OCI-LY1 (cell line): ENCODE data around the gene ING4.

Experiments
- H2AFZ ChIP-seq: fragments of 200-600 bp; sonication (generic), shearing (Covaris generic); 2 replicates; pipeline ENCODE4 v1.6.0; 2014; ENCODE audit warnings: antibody characterized with exemption, mild to moderate bottlenecking, low read length
- H3F3A ChIP-seq: fragments of 200-600 bp; sonication (generic), shearing (Covaris generic); 2 replicates; pipeline ENCODE4 v1.6.0; 2014; ENCODE audit warnings: mild to moderate bottlenecking, antibody characterized with exemption, low read length, moderate library complexity; ENCODE audit not compliant: insufficient read depth
- H3K27ac ChIP-seq: fragments of 200-600 bp; sonication (generic); 2 replicates; pipeline ENCODE4 v1.5.1; 2014; ENCODE audit warnings: low read length, mixed run types, mild to moderate bottlenecking, low read depth; ENCODE audit not compliant: poor library complexity, severe bottlenecking
- H3K27me3 ChIP-seq: fragments of 200-600 bp; sonication (generic); 2 replicates; pipeline ENCODE4 v1.6.0; 2014; ENCODE audit warnings: antibody characterized with exemption, mild to moderate bottlenecking, low read length, moderate library complexity; ENCODE audit not compliant: insufficient read depth
- H3K36me3 ChIP-seq: fragments of 200-600 bp; sonication (generic); 2 replicates; pipeline ENCODE4 v1.6.1; 2014; ENCODE audit warnings: mild to moderate bottlenecking, antibody characterized with exemption, low read length, moderate library complexity, mixed read lengths; ENCODE audit not compliant: insufficient read depth
- H3K4me1 ChIP-seq: fragments of 200-600 bp; sonication (generic); 2 replicates; pipeline ENCODE4 v1.5.1; 2014; ENCODE audit warnings: mild to moderate bottlenecking, low read length, moderate library complexity; ENCODE audit not compliant: insufficient read depth, severe bottlenecking
- H3K4me2 ChIP-seq: fragments of 200-600 bp; sonication (generic), shearing (Covaris generic); 2 replicates; pipeline ENCODE4 v1.6.1; 2014; ENCODE audit warnings: low read length
- H3K4me3 ChIP-seq: fragments of 200-600 bp; sonication (generic); 2 replicates; pipeline ENCODE4 v1.5.1; 2014; ENCODE audit warnings: low read length, low read depth, mild to moderate bottlenecking, mixed read lengths; ENCODE audit not compliant: poor library complexity, severe bottlenecking
- H3K79me2 ChIP-seq: fragments of 200-600 bp; shearing (Covaris generic); 2 replicates; pipeline ENCODE4 v1.6.1; 2016; ENCODE audit warnings: mixed run types, low read length, mixed read lengths; ENCODE audit not compliant: insufficient read depth
- H3K9ac ChIP-seq: fragments of 200-600 bp; sonication (generic), shearing (Covaris generic); 2 replicates; pipeline ENCODE4 v1.6.1; 2014; ENCODE audit warnings: mild to moderate bottlenecking, low read length, mixed read lengths
- H3K9me2 ChIP-seq: fragments of 200-600 bp; sonication (generic), shearing (Covaris generic); 2 replicates; pipeline ENCODE4 v1.6.1; 2014; ENCODE audit warnings: low read depth, mild to moderate bottlenecking, low read length, mixed read lengths
- H3K9me3 ChIP-seq: fragments of 200-600 bp; shearing (Covaris generic); 2 replicates; pipeline ENCODE4 v1.6.1; 2014; ENCODE audit warnings: low read length, mixed read lengths
- H4K20me1 ChIP-seq: fragments of 200-600 bp; sonication (generic), shearing (Covaris generic); 2 replicates; pipeline ENCODE4 v1.6.0; 2016; ENCODE audit warnings: mild to moderate bottlenecking, low read length; ENCODE audit not compliant: insufficient read depth
- EZH2 ChIP-seq: fragments of 200-600 bp; sonication (generic), shearing (Covaris generic); IDR thresholded peaks from 2 replicates; pipeline ENCODE4 v1.8.0; 2017; ENCODE audit warnings: borderline replicate concordance, mixed run types, mild to moderate bottlenecking, antibody characterized with exemption, low read length, moderate library complexity, mixed read lengths
- TF ChIP-seq, protein P1 (sequence below): fragments of 200-600 bp; sonication (generic), shearing (Covaris generic); IDR thresholded peaks from 2 replicates; pipeline ENCODE4 v1.5.1; 2017; ENCODE audit warnings: mild to moderate bottlenecking, antibody characterized with exemption, low read length, moderate library complexity, mixed read lengths

The ING4 gene

GRCh38 chr12:6647083-6647604 is 15.8 kb downstream of the ING4 start, which contains the start of gene ACRBP:
Gene ACRBP, minus strand, starts transcription at chr12:6647432. Its CDS starts 66 bp downstream, at chr12:6647366.
- no peak within 1 kb of the TSS for H2AFZ ChIP-seq
- peak within 1 kb of the TSS; percentile 82 for H3K4me2 ChIP-seq
- no peak for TF ChIP-seq EZH2
- TF ChIP-seq, protein P1, sequence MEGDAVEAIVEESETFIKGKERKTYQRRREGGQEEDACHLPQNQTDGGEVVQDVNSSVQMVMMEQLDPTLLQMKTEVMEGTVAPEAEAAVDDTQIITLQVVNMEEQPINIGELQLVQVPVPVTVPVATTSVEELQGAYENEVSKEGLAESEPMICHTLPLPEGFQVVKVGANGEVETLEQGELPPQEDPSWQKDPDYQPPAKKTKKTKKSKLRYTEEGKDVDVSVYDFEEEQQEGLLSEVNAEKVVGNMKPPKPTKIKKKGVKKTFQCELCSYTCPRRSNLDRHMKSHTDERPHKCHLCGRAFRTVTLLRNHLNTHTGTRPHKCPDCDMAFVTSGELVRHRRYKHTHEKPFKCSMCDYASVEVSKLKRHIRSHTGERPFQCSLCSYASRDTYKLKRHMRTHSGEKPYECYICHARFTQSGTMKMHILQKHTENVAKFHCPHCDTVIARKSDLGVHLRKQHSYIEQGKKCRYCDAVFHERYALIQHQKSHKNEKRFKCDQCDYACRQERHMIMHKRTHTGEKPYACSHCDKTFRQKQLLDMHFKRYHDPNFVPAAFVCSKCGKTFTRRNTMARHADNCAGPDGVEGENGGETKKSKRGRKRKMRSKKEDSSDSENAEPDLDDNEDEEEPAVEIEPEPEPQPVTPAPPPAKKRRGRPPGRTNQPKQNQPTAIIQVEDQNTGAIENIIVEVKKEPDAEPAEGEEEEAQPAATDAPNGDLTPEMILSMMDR = no peak
- H3K27ac ChIP-seq = no peak within 1 kb of the TSS
- H3K79me2 ChIP-seq = no peaks in the 10 kb centered on the region
- peaks cover 52% of the 10 kb centered on the region for H3K36me3 ChIP-seq
- no peaks in the 10 kb centered on the region for H3F3A ChIP-seq
- H4K20me1 ChIP-seq = no peaks in the 10 kb centered on the region
- peak within 1 kb of the TSS; percentile 72 for H3K4me3 ChIP-seq
- no peaks in the 10 kb centered on the region for H3K9me2 ChIP-seq
- H3K9me3 ChIP-seq = peaks cover 33% of the 10 kb centered on the region
- H3K27me3 ChIP-seq = no peaks in the 10 kb centered on the region
- H3K4me1 ChIP-seq = peaks cover 13% of the 10 kb centered on the region
- peak within 1 kb of the TSS; percentile 77 for H3K9ac ChIP-seq

DNA sequence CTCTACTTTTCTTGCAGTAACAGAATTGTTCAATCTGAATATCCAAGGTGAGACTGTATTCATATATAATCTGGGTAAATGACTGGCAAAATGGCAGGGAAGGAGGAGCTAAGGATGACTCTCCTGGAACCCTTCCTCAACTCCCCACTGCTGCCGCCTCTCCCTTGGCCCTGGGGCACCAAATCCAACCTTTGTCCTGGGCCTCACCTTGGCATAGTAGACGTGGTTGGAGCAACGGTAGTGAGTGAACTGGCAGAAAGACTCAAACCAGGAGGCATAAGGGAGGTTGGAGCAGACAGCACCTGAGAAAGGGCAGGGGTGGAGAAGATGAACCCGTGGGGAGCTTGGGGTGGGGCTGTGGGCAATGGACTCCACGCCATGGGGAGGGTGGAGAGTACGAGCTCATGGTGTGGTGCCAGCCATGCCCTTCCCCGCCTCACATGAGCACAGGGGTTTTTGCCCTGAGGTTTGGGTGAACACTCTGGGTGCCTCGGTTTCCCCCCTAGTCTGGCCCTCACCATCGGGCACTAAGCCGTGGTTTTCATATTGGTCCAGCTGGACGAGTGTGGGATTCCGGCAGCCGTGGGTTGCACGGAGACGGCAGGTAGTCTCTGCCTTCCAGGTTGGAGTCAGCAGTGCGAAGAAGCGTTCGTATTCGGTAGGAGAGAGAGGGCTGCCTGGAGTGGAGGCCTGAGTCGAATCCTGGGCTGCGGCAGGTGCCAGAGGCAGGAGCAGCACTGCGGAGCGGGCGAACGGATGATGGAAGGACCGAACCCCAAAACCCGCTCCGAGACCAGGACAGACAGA is 16.4 kb downstream of the ING4 start:
- Histone ChIP-seq H3K4me3 (peak overlapping the region; percentile 72), H3K9me2 (no peaks in the 10 kb centered on the region), H3K27ac (no peak overlapping the region), H3K4me2 (peak overlapping the region; percentile 82), H4K20me1 (no peaks in the 10 kb centered on the region), H3F3A (no peaks in the 10 kb centered on the region), H3K79me2 (no peaks in the 10 kb centered on the region), H3K9me3 (peaks cover 35% of the 10 kb centered on the region), H3K27me3 (no peaks in the 10 kb centered on the region), H2AFZ (no peak overlapping the region), H3K4me1 (peaks cover 13% of the 10 kb centered on the region), H3K36me3 (peaks cover 52% of the 10 kb centered on the region), H3K9ac (peak overlapping the region; percentile 77)
- TF ChIP-seq EZH2 = no peak
- TF ChIP-seq, protein P1 = no peak

DNA sequence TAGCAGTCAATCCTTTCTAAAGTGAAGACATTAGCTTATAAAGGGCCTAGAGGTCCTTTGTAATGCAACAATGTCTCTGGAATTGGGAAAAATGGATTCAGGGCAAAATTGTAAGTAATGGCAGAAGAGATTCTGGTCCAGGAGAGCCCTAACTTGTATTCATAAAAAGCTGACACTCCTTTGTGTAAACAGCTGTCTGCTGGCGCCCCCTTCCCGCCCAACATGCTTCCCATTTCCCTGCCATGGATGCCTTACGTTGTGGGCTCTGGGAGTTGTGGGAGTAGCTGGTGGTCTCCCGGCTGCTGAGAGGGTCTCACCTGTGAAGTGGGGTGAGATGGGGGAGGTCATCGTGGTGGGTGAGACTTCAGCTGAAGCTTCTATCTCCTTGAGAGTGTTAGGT is 18.0 kb downstream of the ING4 start:
- H2AFZ ChIP-seq = no peak overlapping the region
- H3K9me3 ChIP-seq = peaks cover 35% of the 10 kb centered on the region
- no peak overlapping the region for H3K4me3 ChIP-seq
- no peaks in the 10 kb centered on the region for H3K9me2 ChIP-seq
- no peaks in the 10 kb centered on the region for H3K79me2 ChIP-seq
- peaks cover 13% of the 10 kb centered on the region for H3K4me1 ChIP-seq
- no peaks in the 10 kb centered on the region for H3K27me3 ChIP-seq
- peaks cover 36% of the 10 kb centered on the region for H3K36me3 ChIP-seq
- H3F3A ChIP-seq = no peaks in the 10 kb centered on the region
- no peaks in the 10 kb centered on the region for H4K20me1 ChIP-seq
- TF ChIP-seq EZH2 = no peak
- TF ChIP-seq, protein P1 = no peak
- H3K27ac ChIP-seq = no peak overlapping the region
- no peak overlapping the region for H3K4me2 ChIP-seq
- no peak overlapping the region for H3K9ac ChIP-seq
